GM23338 (cell line): ENCODE data around the gene CHRM4.

Experiments
- CREB1 ChIP-seq: fragments of 250-450 bp; sonication (Bioruptor Pico); IDR thresholded peaks from 2 replicates; pipeline ENCODE4 v1.5.0; 2020; ENCODE audit warnings: low read depth, mild to moderate bottlenecking, moderate library complexity
- EZH2 ChIP-seq: fragments of 200-600 bp; sonication (generic); IDR thresholded peaks from one replicate; pipeline ENCODE4 v1.8.0; 2017; ENCODE audit warnings: antibody characterized with exemption, mild to moderate bottlenecking, low read depth; ENCODE audit not compliant: unreplicated experiment
- EZH2phosphoT487 ChIP-seq: fragments of 200-600 bp; sonication (generic); IDR thresholded peaks from one replicate; pipeline ENCODE4 v1.8.1; 2018; ENCODE audit warnings: antibody characterized with exemption; ENCODE audit not compliant: unreplicated experiment
- JUNB ChIP-seq: IDR thresholded peaks from one replicate; pipeline ENCODE4 v1.6.1; 2016; ENCODE audit warnings: antibody characterized with exemption; ENCODE audit not compliant: unreplicated experiment
- NANOG ChIP-seq: IDR thresholded peaks from 2 replicates; pipeline ENCODE4 v1.6.1; 2016; ENCODE audit warnings: antibody characterized with exemption, borderline replicate concordance
- POLR2AphosphoS5 ChIP-seq: IDR thresholded peaks from 2 replicates; pipeline ENCODE4 v1.6.1; 2016; ENCODE audit warnings: antibody characterized with exemption, low read depth
- STAT1 ChIP-seq: IDR thresholded peaks from one replicate; pipeline ENCODE4 v1.6.1; 2016; ENCODE audit warnings: antibody characterized with exemption; ENCODE audit not compliant: unreplicated experiment
- ZNF114 ChIP-seq: fragments of 250-450 bp; sonication (Bioruptor Pico); IDR thresholded peaks from 2 replicates; pipeline ENCODE4 v1.5.0; 2020; ENCODE audit warnings: mild to moderate bottlenecking, moderate library complexity
- ZNF331 ChIP-seq: fragments of 250-450 bp; sonication (Bioruptor Pico); IDR thresholded peaks from 2 replicates; pipeline ENCODE4 v1.5.0; 2020; ENCODE audit warnings: low read depth, mild to moderate bottlenecking, moderate library complexity
- TF ChIP-seq, protein P1 (sequence below), 2 experiments: fragments of 200-600 bp in 1 of 2; sonication (generic) in 1 of 2; conservative IDR thresholded peaks; 2 replicates each; pipeline versions ENCODE4 v1.5.1 to v1.6.1; 2016 to 2017; ENCODE audit warnings: antibody characterized with exemption in 2 of 2, low read depth in 2 of 2, mild to moderate bottlenecking in 2 of 2, moderate library complexity in 1 of 2
- TF ChIP-seq, protein P2 (sequence below): IDR thresholded peaks from one replicate; pipeline ENCODE4 v1.6.1; 2018; ENCODE audit warnings: antibody characterized with exemption; ENCODE audit not compliant: unreplicated experiment
- TF ChIP-seq, protein P3 (sequence below): IDR thresholded peaks from 2 replicates; pipeline ENCODE4 v1.6.1; 2016; ENCODE audit warnings: antibody characterized with exemption

DNA sequence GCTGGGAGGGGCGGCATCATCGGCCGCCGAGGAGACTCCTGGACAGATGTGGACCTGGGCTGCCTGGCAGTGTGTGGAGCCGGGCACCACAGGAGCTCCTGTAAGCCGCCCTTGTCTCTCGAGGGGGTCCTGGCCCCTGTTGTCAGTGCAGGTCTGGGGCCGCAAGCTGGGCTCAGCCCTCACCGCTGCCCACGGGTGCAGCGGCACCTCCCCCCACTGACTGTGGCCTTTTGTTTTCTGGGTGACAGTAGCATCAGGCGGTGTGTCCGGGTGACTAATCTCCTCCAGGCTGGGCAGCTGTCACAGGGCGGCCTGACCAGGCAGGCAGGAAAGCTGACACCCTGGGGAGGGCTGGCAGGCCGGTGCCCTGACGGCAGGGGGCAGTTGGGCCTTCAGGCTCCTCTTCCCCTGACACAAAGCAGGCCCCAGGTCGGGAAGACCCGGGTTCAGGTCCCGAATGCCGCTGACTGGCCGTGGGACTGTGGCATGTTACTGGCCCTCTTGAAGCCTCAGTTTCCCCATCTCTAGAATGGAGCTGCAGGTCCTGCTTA lies 28.0 kb downstream of the CHRM4 start:
- TF ChIP-seq EZH2 (no peak), CREB1 (CRISPR knock-in tag) (no peak), POLR2AphosphoS5 (no peak), EZH2phosphoT487 (no peak), ZNF114 (no peak), JUNB (no peak), ZNF331 (CRISPR knock-in tag) (no peak), STAT1 (no peak), NANOG (no peak)
- TF ChIP-seq, protein P1, sequence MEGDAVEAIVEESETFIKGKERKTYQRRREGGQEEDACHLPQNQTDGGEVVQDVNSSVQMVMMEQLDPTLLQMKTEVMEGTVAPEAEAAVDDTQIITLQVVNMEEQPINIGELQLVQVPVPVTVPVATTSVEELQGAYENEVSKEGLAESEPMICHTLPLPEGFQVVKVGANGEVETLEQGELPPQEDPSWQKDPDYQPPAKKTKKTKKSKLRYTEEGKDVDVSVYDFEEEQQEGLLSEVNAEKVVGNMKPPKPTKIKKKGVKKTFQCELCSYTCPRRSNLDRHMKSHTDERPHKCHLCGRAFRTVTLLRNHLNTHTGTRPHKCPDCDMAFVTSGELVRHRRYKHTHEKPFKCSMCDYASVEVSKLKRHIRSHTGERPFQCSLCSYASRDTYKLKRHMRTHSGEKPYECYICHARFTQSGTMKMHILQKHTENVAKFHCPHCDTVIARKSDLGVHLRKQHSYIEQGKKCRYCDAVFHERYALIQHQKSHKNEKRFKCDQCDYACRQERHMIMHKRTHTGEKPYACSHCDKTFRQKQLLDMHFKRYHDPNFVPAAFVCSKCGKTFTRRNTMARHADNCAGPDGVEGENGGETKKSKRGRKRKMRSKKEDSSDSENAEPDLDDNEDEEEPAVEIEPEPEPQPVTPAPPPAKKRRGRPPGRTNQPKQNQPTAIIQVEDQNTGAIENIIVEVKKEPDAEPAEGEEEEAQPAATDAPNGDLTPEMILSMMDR (conservative IDR thresholded peaks at IDR 0.05; ENCODE audit: low read depth in 2 of 2): no peak
- TF ChIP-seq, protein P2, sequence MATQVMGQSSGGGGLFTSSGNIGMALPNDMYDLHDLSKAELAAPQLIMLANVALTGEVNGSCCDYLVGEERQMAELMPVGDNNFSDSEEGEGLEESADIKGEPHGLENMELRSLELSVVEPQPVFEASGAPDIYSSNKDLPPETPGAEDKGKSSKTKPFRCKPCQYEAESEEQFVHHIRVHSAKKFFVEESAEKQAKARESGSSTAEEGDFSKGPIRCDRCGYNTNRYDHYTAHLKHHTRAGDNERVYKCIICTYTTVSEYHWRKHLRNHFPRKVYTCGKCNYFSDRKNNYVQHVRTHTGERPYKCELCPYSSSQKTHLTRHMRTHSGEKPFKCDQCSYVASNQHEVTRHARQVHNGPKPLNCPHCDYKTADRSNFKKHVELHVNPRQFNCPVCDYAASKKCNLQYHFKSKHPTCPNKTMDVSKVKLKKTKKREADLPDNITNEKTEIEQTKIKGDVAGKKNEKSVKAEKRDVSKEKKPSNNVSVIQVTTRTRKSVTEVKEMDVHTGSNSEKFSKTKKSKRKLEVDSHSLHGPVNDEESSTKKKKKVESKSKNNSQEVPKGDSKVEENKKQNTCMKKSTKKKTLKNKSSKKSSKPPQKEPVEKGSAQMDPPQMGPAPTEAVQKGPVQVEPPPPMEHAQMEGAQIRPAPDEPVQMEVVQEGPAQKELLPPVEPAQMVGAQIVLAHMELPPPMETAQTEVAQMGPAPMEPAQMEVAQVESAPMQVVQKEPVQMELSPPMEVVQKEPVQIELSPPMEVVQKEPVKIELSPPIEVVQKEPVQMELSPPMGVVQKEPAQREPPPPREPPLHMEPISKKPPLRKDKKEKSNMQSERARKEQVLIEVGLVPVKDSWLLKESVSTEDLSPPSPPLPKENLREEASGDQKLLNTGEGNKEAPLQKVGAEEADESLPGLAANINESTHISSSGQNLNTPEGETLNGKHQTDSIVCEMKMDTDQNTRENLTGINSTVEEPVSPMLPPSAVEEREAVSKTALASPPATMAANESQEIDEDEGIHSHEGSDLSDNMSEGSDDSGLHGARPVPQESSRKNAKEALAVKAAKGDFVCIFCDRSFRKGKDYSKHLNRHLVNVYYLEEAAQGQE: no peak
- TF ChIP-seq, protein P3, sequence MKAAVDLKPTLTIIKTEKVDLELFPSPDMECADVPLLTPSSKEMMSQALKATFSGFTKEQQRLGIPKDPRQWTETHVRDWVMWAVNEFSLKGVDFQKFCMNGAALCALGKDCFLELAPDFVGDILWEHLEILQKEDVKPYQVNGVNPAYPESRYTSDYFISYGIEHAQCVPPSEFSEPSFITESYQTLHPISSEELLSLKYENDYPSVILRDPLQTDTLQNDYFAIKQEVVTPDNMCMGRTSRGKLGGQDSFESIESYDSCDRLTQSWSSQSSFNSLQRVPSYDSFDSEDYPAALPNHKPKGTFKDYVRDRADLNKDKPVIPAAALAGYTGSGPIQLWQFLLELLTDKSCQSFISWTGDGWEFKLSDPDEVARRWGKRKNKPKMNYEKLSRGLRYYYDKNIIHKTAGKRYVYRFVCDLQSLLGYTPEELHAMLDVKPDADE: no peak
